Esophagus (tissue), 2 donors: ENCODE measurements around the gene SF1. TPM values are rescaled to one million over a fixed set of nuclear protein-coding genes. Genes with fewer than 3 reads are reported as not detected.

Experiments
- H3K27ac ChIP-seq, 2 donors: one replicate each; pipeline ENCODE4 v1.5.1; 2013; ENCODE audit warnings: low read depth in 2 of 2, mild to moderate bottlenecking in 2 of 2, inconsistent platforms in 1 of 2, low read length in 1 of 2, moderate library complexity in 1 of 2
- H3K27me3 ChIP-seq, 2 donors: one replicate each; pipeline ENCODE4 v1.6.1; 2013; ENCODE audit warnings: low read length in 2 of 2, control low read depth in 1 of 2, mild to moderate bottlenecking in 1 of 2; ENCODE audit not compliant: insufficient read depth in 2 of 2, control insufficient read depth in 1 of 2
- H3K36me3 ChIP-seq, 2 donors: one replicate each; pipeline ENCODE4 v1.6.1; 2013; ENCODE audit warnings: low read length in 1 of 2; ENCODE audit not compliant: control insufficient read depth in 2 of 2, insufficient read depth in 2 of 2
- H3K4me1 ChIP-seq, 2 donors: one replicate each; pipeline ENCODE4 v1.6.1; 2013; ENCODE audit warnings: low read length in 1 of 2; ENCODE audit not compliant: control insufficient read depth in 2 of 2, insufficient read depth in 2 of 2
- H3K4me3 ChIP-seq, 2 donors: one replicate each; pipeline ENCODE4 v1.5.1; 2013; ENCODE audit warnings: low read length in 2 of 2, mild to moderate bottlenecking in 2 of 2, low read depth in 1 of 2, moderate library complexity in 1 of 2
- H3K9me3 ChIP-seq, 2 donors: one replicate each; pipeline ENCODE4 v1.6.1; 2013; ENCODE audit warnings: mild to moderate bottlenecking in 2 of 2, low read depth in 1 of 2, low read length in 1 of 2, moderate library complexity in 1 of 2; ENCODE audit not compliant: control insufficient read depth in 2 of 2, insufficient read depth in 1 of 2
- WGBS, 2 donors: extraction: QIAGEN DNeasy Blood & Tissue Kit; methylation state at CpG; one replicate each; pipeline ENCODE4 v1.1.7; 2013; 5-methylcytosine and 5-hydroxymethylcytosine counted together
- polyA plus RNA-seq, 2 donors: library from polyadenylated mRNA; stranded (reverse); fragments of 200-250 nt; gene quantifications; one replicate each; pipeline ENCODE4 v1.2.3, GENCODE V29; 2013
- donor health status: healthy with polysubstance abuse.
- donor health status: Bipolar disorder and iron deficiency.

SF1 gene
- polyA plus RNA-seq, 2 donors: 79.0 to 88.0 TPM

GRCh38 chr11:64786308-64786707, 8.0 kb upstream of the SF1 start:
- H3K27me3 ChIP-seq: no peaks in the 10 kb centered on the region
- no peak overlapping the region for H3K4me3 ChIP-seq
- no peaks in the 10 kb centered on the region for H3K4me1 ChIP-seq
- H3K9me3 ChIP-seq: no peaks in the 10 kb centered on the region
- WGBS, 2 donors: 91 to 95% methylated on average over 10 of the region's 10 CpGs
- no peak overlapping the region for H3K27ac ChIP-seq
- peaks cover 0 to 7% of the 10 kb centered on the region in 2 donors for H3K36me3 ChIP-seq

- Histone ChIP-seq H3K27me3 (no peaks in the 10 kb centered on the region), H3K4me1 (no peaks in the 10 kb centered on the region), H3K36me3 (peaks cover 0 to 4% of the 10 kb centered on the region in 2 donors), H3K9me3 (no peaks in the 10 kb centered on the region), H3K27ac (no peak overlapping the region), H3K4me3 (no peak overlapping the region)
- 85% methylated on average over 12 of the region's 12 CpGs for WGBS, 2 donors
Observed at GRCh38 chr11:64784813-64785581, 6.7 kb upstream of the SF1 start.

- 0 to 1% methylated on average over 12 to 28 of the region's 28 CpGs for WGBS, 2 donors
- Histone ChIP-seq H3K4me3 (peak overlapping the region; percentile 87 to 94), H3K27ac (peak overlapping the region; percentile 97 to 100), H3K4me1 (no peaks in the 10 kb centered on the region), H3K9me3 (no peaks in the 10 kb centered on the region), H3K36me3 (peaks cover 2 to 15% of the 10 kb centered on the region in 2 donors), H3K27me3 (no peaks in the 10 kb centered on the region)
Observed at GRCh38 chr11:64778223-64778472, 194 bp downstream of the SF1 start.

- Histone ChIP-seq H3K4me3 (peak overlapping the region; percentile 87 to 94), H3K36me3 (peaks cover 6 to 17% of the 10 kb centered on the region in 2 donors), H3K27ac (peak overlapping the region; percentile 97 to 100), H3K9me3 (no peaks in the 10 kb centered on the region), H3K27me3 (no peaks in the 10 kb centered on the region), H3K4me1 (no peaks in the 10 kb centered on the region)
- WGBS, 2 donors: 0% methylated on average over 51 to 98 of the region's 98 CpGs
Observed at GRCh38 chr11:64777449-64778222, 706 bp downstream of the SF1 start.

- Histone ChIP-seq H3K36me3 (peaks cover 6 to 17% of the 10 kb centered on the region in 2 donors), H3K27ac (no peak overlapping the region), H3K4me1 (no peaks in the 10 kb centered on the region), H3K9me3 (no peaks in the 10 kb centered on the region), H3K4me3 (peak overlapping the region; percentile 63 to 87), H3K27me3 (no peaks in the 10 kb centered on the region)
- 7 to 8% methylated on average over 3 of the region's 3 CpGs for WGBS, 2 donors
Observed at GRCh38 chr11:64776875-64777274, 1.5 kb downstream of the SF1 start.

- peak overlapping the region in 1 of 2 donors; percentile 87 for H3K4me3 ChIP-seq
- WGBS, 2 donors: 49 to 52% methylated on average over 6 of the region's 6 CpGs
- H3K27ac ChIP-seq: no peak overlapping the region
- no peaks in the 10 kb centered on the region for H3K4me1 ChIP-seq
- no peaks in the 10 kb centered on the region for H3K27me3 ChIP-seq
- peaks cover 6 to 17% of the 10 kb centered on the region in 2 donors for H3K36me3 ChIP-seq
- H3K9me3 ChIP-seq: no peaks in the 10 kb centered on the region
Observed at GRCh38 chr11:64776425-64776824, 1.9 kb downstream of the SF1 start.

GRCh38 chr11:64774144-64774543, 4.2 kb downstream of the SF1 start:
- H3K27ac ChIP-seq: no peak overlapping the region
- H3K4me1 ChIP-seq: no peaks in the 10 kb centered on the region
- no peaks in the 10 kb centered on the region for H3K27me3 ChIP-seq
- 74 to 78% methylated on average over 5 of the region's 5 CpGs for WGBS, 2 donors
- H3K9me3 ChIP-seq: no peaks in the 10 kb centered on the region
- H3K4me3 ChIP-seq: no peak overlapping the region
- peaks cover 23 to 35% of the 10 kb centered on the region in 2 donors for H3K36me3 ChIP-seq

GRCh38 chr11:64772303-64773018, 5.9 kb downstream of the SF1 start:
- H3K4me3 ChIP-seq: no peak overlapping the region
- no peaks in the 10 kb centered on the region for H3K27me3 ChIP-seq
- peaks cover 35 to 51% of the 10 kb centered on the region in 2 donors for H3K36me3 ChIP-seq
- no peaks in the 10 kb centered on the region for H3K4me1 ChIP-seq
- H3K9me3 ChIP-seq: no peaks in the 10 kb centered on the region
- peak overlapping the region in 1 of 2 donors; percentile 67 for H3K27ac ChIP-seq
- WGBS, 2 donors: 53 to 57% methylated on average over 3 of the region's 3 CpGs

- H3K27me3 ChIP-seq: no peaks in the 10 kb centered on the region
- H3K4me1 ChIP-seq: no peaks in the 10 kb centered on the region
- WGBS, 2 donors: 75 to 76% methylated on average over 2 of the region's 2 CpGs
- no peak overlapping the region for H3K27ac ChIP-seq
- no peak overlapping the region for H3K4me3 ChIP-seq
- peaks cover 41 to 57% of the 10 kb centered on the region in 2 donors for H3K36me3 ChIP-seq
- no peaks in the 10 kb centered on the region for H3K9me3 ChIP-seq
Observed at GRCh38 chr11:64771861-64772260, 6.5 kb downstream of the SF1 start.
